Measurements from ENCODE around the gene ZDHHC9. TPM values are rescaled to one million over a fixed set of nuclear protein-coding genes. Genes with fewer than 3 reads are reported as not detected.

Gene ZDHHC9
- total and polyA plus RNA-seq, 9 of the 15 experiments (the other 6 are each of a cell fraction or from before 2014, with no cell fraction given), result 6.8 to 22.4 (median 9.1) TPM

- no peaks in the 10 kb centered on the region for H3K9me1 ChIP-seq (ENCODE audit: control insufficient read depth, insufficient read depth, low read length)
- no peak within 1 kb of the TSS for H3K27ac ChIP-seq (ENCODE audit: extremely low read depth, low read depth, low read length)
- TF ChIP-seq TFE3 (CRISPR knock-in tag; IDR thresholded peaks at IDR 0.05) (peak; percentile 39; the same call in 1 of the 2 replicates), USF1 (CRISPR knock-in tag; IDR thresholded peaks at IDR 0.05) (peak; percentile 49; the same call in 1 of the 2 replicates), USF2 (CRISPR knock-in tag; IDR thresholded peaks at IDR 0.05) (peak; percentile 57), RAD51 (IDR thresholded peaks at IDR 0.05; ENCODE audit: borderline replicate concordance, low read depth) (0 out of 2 replicates have a peak, but pooled peaks have one; percentile 31), HDAC8 (tag; IDR thresholded peaks at IDR 0.05) (no peak)
- H3K4me1 ChIP-seq (replicated peaks in 1 of 2; ENCODE audit: control insufficient read depth in 2 of 2, insufficient read depth in 2 of 2, low read length in 2 of 2), result peaks cover 0 to 12% of the 10 kb centered on the region in 2 experiments; a peak in 2 of 5 replicates
- FAIRE-seq, result no peak
- no peak within 1 kb of the TSS for H3K4me2 ChIP-seq (ENCODE audit: insufficient read depth, low read length)
- BruUV-seq (replicated peaks), result no TSS peak
- intact Hi-C loops (cut with micrococcal nuclease) (no loop called here), in situ Hi-C loops (cut with MboI) (no loop called here)
- H3K79me2 ChIP-seq (ENCODE audit: control insufficient read depth, insufficient read depth, low read length), result no peaks in the 10 kb centered on the region
- no peaks in the 10 kb centered on the region for H3K36me3 ChIP-seq (ENCODE audit: control insufficient read depth, insufficient read depth, low read length)
- H2AFZ ChIP-seq (ENCODE audit: low read depth, low read length), result no peak within 1 kb of the TSS
- H4K20me1 ChIP-seq (replicated peaks; ENCODE audit: control insufficient read depth, insufficient read depth, low read length), result no peaks in the 10 kb centered on the region
- H3K4me3 ChIP-seq, result no peak within 1 kb of the TSS
- ChIA-PET CTCF (ENCODE audit: low intra/inter-chr PET ratio) (no interaction called here), POLR2A (interaction anchor here (1.4 kb wide), 1 partner anchor 10 kb away, joined by 3 read pairs; no protein-coding TSS in a partner anchor)
- no peak within 1 kb of the TSS for H3K9ac ChIP-seq (ENCODE audit: insufficient read depth in 1 of 2, low read depth in 2 of 2, low read length in 2 of 2)
- no peak for ATAC-seq
- H3K27me3 ChIP-seq (ENCODE audit: control insufficient read depth in 2 of 2, insufficient read depth in 2 of 2, low read length in 2 of 2), result no peaks in the 10 kb centered on the region
- 47% methylated on average over 7 of the region's 13 CpGs for WGBS (ENCODE audit: insufficient coverage, low coverage, missing lambda C conversion rate)
- DNase-seq (ENCODE audit: extremely low read depth in 1 of 4, low spot score in 3 of 4), result no peak
- H3K9me3 ChIP-seq (replicated peaks; ENCODE audit: control insufficient read depth, insufficient read depth, low read depth, low read length), result no peaks in the 10 kb centered on the region
Observed at GRCh38 chrX:129779747-129780146, 63.9 kb downstream of the ZDHHC9 start, which contains the start of gene SASH3. SASH3 (plus strand) TSS chrX:129779949; CDS start chrX:129780098, 149 bp downstream.

Data from K562 (cell line).